Stimulated activated CD4-positive, alpha-beta T cell treated with anti-CD3 and anti-CD28 coated beads, Interleukin-4, amount 100 ng/mL, for 1 hour (primary cell): ENCODE results near the gene RNF215.

Source experiments
- DNase-seq: peaks from one replicate; pipeline ENCODE4 v3.0.0-alpha.2; 2020

Gene RNF215

DNA sequence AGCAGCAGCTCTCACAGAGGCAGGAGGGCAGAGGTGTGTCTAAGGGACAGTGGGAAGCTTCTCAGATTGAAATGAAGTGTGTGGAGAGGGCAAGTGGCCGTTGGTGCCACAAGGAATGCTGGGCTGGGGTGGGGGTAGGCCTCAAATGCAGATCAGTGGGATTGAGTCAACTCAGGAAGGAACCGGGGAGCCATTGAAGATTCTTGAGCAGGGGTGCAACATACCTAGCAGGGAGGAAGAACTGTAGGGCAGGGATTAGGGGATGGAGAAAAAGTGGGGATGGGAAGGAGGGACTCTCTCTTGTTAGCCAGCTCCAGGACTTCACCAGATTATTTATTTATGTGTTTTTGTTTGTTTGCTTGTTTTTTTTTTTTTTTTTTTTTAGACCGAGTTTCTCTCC is 6.7 kb upstream of the RNF215 start:
- DNase-seq = no peak

DNA sequence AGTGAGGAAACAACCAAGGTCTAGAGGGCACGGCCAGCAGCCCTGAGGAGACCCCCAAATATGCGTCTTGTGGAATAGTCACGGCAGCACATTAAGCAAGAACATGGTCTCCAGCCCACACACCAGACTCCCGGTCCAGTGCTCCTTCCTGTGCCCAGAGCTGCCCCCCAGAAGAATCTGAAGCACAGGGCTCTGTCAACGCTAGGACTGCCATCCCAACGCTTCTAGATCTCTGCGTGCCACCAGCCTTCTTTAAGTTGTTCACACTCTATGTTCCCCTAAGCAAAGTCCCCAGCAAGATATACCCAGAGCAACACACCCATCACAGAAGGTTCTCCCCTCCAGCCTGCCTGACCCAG is 6.1 kb upstream of the RNF215 start:
- DNase-seq = no peak

DNA sequence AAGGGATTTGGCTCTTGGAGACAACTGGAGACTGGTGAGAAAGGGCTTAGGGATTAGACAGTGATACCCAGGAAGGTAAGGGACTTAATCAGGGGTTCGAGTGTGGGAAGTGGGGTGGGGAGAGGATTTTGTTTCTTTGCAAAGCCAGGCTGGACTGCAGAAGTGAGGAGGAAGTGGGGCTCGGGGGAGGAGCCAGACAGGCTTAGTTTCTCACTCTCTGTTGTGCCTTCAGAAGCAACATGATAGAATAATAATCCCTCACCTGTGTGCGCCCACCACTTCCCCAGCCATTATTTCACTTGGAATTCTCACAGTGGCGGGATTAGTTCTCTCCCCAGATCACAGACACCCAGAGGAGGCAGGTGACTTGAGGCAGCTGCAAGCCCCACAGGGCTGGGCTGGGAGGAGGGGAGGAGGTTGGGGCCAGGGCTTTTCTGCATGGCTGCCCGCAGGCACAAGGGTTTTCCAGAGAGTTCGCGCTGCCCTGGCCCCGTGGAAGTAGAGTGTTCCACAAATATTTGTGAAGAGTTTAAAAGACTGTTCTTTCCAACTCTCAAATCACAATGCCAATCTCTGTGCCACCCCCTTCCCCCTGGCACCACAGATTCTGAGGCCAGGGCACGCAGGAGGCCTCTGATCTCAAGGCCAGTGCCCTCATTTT is 5.6 kb upstream of the RNF215 start:
- no peak for DNase-seq

DNA sequence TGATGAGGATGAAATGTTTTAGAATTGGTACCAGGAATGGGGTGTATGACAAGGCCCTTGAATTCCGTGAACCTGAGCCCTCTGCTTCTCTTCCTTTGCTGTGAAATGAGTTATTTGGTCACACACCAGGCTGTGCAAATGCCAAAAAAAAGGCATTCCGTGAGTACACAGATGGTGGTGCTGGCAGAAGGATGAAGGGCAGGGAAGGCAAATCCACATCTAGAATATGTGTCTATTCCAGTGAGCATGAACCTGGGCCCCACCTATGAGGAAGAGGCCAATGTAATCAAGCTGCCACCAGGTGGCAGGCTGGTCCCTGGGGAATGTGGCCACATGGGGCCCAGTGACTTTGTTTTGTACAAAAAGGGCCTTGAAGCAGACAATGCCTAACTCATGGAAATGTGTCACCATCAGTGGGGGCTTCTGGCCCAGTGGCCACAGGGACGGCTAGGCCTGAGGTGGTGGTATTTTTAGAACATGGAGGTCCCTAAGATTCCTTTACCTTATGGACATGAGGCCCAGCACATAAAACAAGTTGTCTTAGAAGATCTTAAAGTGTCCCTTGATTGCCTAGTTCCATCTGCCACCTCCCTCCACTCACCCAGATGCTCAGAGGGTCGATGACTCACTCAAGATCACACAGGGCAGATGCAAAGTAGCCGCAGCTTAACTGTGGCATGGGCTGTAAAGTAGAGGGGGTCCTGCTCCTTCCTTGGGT is 3.9 kb upstream of the RNF215 start:
- DNase-seq = peak; percentile 80

DNA sequence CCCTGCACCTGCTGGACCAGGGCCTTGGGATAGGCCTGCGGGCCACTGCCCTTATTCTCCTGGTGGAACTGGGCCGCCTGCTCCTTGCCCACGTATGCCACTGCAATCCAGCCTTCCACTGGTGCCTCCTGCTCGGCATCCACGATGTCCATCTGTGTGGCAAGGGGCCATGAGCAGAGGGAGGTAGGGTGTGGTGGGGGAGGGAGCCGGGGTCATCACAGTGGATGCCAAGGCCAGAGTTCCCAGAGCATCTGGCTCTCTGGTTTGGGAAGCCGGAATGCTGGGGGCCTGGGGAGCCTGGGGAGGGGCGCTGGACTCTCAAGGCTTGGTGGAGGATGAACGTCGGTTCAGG is 627 bp downstream of the RNF215 start:
- DNase-seq = no peak

DNA sequence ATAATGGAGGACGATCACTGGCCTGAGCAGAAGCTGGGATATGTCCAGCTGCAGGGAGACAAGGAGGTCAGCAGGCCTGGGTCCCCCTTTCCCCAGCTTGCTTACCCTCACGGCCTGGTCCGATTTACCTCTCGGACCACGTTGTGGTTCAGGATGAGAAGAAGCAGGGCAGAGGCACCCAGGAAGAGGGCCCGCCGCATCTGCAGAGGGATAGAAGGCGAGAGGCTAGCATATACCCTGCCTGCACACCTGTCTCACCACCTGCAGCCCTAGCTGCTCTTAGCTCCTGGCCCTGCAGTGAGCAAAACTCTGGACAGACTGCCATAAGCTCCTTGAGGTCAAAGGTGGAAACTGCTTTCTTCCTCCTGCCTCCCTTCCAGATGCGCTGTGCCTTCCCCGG is 1.3 kb downstream of the RNF215 start:
- no peak for DNase-seq

DNA sequence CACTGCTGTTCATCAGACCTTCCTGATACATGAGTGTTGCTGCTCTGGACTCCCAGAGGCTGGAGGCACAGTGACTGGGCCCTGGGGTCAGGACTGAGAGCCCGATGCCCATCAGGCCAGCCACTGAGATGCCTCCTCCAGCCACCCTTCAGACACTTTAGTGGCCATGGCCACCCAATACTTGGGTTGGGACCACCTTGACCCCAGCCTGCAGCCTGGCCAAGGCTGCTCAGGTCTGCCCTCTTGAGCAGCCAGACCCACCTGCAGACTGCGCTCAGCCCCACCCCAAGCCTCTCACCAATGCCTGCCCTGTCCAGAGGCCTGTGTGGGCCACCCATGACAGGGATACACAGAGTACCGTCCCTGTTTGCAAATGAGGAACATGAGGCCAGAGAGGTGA is 4.2 kb downstream of the RNF215 start:
- no peak for DNase-seq

DNA sequence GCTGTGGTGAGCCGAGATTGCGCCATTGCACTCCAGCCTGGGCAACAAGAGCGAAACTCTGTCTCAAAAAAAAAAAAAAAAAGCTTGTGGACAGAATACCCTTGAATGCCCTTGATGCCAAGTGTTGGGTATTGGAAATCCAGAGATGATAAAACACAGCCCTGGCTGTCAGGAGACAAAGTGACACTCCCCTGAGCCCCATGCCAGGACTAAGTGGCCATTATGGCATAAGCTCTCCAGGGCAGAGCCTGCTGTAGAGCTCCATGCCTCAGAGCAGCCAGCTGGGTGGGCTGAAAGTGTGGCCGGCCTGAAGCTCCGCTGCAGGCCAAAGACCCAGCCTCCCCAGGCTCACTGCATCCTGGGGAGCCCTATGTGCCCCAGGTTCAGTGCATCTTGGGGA is 4.9 kb downstream of the RNF215 start:
- no peak for DNase-seq

DNA sequence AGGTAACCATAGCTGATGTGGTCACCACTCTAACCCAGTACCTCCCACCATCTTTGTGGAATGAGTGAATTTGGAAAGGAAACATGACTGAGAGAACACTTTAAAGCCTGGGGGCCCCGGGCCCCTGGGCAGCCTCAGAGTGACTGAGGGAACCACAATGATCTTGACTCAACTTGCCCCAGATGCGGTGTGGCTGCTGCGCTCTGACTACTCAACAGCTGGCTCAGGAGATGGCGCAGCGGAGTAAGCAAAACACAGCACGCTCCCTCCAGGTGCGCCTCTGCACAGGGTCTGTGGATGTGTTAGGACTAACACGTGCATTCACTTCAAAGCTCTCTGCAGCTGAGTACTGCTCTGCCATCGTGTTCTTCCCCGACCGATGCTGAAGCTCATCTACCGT is 5.9 kb downstream of the RNF215 start:
- no peak for DNase-seq

DNA sequence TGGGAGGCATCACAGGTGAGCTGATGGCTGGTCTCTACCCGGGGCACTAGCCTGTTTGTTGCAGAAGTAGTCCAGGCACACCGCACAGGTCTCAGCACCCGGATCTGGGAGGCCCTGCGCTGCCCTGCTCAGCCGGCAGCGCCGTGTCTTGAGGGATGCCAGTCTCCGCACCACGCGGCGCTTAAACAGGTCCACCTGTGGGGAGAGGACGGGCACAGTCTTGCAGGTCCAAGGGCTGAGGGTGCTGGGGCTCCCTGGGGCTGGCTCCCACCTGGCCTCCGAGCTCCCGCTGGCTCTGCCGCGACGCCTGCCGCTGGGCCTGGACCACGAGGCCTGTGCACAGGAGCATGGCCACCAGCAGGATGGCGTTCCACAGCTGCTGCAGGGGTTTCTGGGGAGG is 7.2 kb downstream of the RNF215 start:
- no peak for DNase-seq

DNA sequence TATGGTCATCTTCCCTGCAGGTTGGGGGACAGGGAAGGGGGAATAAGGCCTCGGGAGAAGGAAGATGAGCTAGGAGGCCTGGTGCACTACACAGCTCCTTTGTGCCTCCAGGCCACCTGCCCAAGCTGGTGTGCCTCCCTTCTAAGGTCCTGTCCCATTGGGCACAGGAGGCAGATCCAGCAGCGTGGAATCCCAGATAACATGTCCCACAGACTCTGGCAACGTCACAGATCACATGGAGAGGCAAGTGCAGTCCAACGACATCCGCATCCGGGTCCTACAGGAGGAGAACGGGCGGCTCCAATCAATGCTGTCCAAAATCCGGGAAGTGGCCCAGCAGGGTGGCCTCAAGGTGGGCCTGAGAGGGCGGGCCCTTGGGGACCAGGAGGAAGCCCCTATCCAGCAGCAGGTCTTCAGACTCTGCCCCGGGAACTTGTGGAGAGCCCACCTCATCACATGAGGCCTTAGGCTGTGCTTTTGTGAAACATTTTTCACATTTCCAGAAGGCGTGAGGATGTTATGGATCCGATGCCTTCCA is 11.8 kb downstream of the RNF215 start:
- DNase-seq = no peak

DNA sequence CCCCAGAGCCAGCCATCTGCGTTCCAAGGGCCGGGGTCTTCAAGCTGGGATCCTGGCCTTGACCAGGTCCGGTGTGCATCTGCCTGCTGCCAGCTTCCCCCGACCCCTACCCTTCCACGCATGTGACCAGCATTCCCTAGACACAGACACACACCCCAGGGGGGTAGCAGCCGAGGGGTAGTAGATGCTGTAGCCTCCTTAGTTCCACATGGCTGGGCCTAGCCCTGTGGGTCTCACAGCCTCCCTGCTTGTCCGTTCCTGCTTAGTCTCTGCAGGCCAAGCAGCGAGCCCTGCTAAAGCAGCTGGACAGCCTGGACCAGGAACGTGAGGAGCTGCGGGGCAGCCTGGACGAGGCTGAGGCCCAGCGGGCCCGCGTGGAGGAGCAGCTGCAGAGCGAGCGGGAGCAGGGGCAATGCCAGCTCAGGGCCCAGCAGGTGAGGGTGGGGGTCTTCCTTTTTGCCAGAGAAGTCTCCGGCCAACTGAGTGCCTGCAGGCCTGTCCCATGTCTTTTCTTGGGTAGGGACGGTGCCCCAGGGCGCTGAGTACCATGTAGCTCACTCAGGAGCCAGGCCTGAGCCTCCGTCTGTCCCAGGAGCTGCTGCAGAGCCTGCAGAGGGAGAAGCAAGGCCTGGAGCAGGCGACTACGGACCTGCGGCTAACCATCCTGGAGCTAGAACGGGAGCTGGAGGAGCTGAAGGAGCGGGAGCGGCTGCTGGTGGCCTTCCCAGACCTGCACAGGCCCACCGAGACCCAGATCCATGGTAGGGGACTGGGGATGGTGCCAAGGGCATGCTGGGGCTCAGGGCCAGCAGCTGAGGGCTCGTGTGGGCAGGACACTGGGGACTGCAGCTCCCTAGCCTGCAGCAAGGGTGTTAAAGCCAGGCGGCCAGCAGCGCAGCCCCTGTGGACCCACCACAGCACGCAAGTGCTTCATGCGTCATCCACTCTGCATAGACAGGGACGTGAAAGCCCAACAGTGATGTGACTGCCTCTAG is 13.6 kb downstream of the RNF215 start:
- DNase-seq = no peak

DNA sequence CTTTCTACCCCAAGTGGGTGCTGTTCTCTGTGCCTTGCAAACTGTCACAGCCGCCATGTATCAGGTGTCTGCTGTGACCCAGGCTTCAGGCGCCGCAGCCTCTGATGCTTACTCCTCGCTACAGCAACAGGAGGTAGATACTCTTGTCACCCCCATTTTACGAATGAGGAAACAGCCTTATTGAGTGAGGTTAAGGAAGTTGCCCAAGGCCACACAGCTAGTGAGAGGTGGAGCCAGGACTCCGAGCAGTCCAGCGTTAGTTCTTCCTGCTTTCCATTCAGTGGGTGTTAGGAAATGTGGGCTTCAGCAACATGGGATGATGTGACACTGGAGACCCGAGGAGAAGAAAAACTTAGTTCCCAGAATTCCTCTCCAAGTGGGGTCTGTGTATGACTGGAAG is 14.3 kb downstream of the RNF215 start:
- DNase-seq = no peak

DNA sequence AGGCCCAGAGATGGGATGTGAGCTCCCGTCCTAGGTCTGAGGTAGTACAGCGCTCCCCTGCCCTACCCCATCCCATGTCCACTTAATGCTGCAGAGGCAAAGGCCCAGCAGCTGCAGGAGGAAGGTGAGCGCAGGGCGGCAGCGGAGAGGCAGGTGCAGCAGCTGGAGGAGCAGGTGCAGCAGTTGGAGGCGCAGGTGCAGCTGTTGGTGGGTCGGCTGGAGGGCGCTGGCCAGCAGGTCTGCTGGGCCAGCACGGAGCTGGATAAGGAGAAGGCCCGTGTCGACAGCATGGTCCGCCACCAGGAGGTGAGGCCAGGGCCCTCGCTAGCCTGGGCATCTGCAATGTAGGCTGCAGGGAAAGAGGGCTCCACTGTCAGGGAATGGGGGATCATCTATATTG is 15.2 kb downstream of the RNF215 start:
- DNase-seq = no peak

DNA sequence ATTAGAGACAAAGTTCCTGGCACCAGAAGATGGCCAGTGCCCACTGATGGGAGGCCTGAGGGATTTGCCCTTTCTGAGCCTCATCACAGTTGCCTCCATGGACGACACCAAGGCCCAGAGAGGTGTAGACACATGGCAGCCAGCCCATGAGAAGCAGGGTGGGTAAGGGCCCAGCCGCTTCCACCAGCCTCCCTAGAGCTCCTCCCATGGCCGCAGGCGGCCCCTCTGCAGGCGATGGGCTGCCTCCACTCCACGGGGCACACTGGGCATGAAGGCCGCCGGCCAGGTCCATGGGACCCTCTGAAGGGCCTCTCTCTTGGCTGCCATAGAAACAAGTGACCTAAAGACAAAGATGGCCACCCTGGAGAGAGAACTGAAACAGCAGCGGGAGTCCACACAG is 15.9 kb downstream of the RNF215 start:
- no peak for DNase-seq

DNA sequence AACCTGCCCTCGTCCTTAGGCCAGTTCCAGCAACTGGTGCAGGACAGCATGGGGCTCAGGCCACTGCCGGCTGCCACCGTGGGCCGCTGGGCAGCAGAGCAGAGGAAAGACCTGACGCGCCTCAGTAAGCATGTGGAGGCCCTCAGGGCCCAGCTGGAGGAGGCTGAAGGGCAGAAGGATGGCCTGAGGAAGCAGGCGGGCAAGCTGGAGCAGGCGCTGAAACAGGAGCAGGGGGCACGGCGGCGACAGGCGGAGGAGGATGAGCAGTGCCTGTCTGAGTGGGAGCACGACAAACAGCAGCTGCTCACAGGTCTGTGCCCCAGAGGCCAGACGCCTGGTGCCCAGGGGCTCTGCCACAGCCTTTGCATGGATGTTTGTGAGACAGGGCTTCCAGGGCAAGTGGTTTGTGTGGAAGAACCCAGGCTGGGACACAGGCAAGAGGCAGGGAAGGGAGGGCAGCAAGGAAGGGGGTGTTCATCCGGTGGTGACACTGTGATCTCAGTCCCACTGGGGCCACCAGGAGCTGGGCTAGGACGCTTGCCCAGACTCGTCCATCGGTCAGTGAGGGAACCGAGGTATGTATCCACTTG is 16.5 kb downstream of the RNF215 start:
- no peak for DNase-seq

DNA sequence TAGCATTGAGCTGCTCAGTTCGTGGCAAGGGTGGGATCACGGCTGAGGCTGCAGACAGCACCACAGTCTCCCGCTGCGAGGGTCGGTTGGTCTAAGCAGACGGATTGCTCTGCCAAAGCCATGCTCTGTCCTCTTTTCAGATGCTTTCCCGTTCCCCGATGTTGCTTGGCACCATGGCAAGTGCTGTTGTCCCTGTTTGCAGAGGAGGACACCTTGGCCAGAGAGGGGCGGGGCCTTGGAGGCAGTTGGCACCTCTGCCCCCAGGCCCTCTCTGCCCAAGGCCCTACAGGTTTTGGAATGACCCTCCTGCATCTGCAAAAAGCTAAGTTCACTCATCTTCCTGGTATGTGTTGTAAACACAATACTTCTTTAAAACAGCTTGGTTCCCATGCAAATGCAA is 18.8 kb downstream of the RNF215 start:
- DNase-seq = no peak

DNA sequence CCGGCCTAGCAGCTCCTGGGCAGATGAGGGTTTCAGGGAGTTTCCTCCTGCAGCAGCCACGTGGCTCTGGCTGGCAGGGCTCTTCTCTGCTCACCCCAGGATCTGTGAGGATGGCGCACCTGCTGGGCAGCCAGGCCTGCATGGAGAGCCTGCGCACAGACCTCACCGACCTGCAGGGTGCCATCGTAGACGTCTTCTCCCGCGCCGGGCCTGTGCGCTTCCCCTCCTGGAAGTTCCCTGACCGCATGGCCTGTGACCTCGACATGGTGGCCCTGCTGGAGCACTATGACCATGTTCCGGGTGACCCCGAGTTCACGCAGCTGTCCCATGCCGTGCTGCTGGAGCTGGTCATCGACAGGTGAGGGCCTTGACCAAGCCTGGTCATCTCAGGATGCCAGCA is 21.3 kb downstream of the RNF215 start:
- DNase-seq = no peak

DNA sequence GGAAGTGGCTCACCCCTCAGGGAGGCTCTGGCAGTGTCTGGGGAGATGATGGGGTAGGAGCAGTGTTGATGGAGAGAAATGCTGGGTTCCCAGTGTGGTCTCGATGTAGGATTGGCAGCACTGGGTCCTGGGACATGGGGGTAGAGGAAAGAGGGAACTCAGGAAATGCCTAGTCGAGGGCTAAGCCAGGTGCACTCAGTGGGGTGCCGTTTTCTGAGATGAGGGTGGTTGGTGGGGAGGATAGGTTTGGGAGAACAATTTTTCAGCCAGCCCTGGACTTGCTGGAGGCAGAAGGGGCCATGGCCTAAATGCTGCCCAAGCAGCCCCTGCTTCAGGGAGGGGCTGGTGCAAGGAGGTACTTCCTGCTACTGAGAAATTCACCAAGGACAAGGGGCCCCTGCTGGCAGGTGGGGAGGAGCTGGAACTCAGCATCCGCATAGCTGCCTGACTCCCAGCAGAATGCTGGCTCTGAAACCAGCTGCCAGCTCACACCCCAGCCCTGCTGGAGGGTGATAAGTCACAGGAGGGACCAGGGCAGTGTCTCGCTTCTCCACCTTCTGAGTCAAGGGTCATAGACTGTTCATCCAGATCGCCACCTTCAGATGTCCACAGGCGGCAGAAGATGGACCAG is 24.4 kb downstream of the RNF215 start:
- no peak for DNase-seq

DNA sequence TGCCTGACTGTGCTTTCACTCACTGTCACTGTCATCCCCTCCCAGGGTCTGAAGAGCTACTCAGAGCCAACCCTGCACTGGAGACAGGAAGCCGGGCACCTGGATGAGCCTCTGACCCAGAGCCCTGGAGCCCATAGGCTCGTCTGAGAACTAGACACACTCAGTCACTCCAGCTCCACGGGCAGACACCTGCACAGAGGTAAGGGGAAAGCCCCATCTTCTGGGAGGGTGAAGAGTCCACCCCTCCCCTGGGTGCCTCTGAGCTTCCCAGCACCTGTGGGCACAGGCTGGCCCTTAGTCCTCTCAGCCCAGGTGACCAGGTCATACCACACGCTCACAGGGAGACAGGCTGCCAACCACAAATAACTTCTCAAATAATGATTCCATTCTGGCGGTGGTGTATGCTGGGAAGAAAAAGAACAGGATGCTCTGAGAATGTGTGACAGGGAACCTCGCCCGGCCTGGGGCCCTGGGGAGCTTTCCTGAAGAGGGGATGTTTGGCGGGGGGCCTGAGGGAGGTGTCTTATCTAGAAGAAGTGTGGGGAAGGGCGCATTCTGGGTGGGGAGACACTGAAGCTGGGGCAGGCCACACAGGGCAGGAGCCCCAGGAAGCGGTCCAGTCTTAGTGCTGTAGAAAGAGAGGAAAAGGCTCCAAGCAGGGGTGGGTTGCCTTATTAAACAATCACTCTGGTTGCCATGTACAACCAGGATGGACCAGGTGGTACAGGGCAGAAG is 25.1 kb downstream of the RNF215 start:
- no peak for DNase-seq

DNA sequence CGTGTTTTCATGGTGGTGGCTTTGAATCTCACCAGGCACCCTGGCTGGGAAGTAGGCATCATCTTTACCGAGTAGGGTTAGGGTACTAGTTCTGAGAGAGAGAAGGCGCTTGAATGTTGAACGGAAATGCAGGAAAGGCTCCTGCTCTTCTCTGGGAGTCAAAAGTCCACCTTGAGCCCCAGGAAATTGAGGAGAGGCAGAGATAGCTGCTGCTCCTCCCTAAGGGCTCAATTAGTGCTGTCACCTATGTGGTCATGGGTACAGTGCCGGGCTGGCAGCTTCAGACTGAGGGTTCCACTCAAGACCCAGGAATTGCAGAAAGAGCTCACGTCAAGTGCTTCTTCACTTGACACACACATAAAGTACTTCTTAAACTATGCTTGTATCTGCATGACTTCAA is 28.7 kb downstream of the RNF215 start:
- no peak for DNase-seq

DNA sequence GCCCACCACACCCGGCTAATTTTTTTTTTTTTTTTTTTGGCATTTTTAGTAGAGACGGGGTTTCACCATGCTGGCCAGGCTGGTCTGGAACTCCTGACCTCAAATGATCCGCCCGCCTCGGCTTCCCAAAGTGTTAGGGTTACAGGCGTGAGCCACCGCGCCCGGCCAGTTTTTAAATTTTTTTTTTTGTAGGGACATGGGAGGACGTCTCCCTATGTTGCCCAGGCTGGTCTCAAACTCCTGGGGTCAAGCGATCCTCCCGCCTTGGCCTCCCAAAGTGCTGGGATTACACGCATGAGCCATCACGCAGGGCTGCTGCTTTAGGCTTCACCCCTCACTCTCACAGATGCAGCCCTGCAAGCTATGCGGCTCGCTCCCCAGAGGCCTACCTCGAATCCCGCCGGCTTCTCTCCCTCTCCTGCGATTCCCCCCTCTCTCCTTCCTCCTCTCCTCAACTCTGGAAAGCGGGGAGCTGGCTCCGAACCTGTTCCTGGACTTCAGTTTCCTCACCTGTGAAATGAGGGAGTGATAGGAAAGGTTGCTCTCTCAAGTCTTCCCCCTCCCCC is 29.5 kb downstream of the RNF215 start:
- no peak for DNase-seq
